GM18870 (cell line): ENCODE measurements around the gene ANKRD30A.
"Not testable (repeated sequence)": the region's sequence is repeated elsewhere in the genome, so short reads cannot be mapped to it uniquely, and the experiment has no call there.

Source experiments
- ATAC-seq: cut with Tn5 transposase; IDR thresholded peaks from one replicate; pipeline ENCODE4 v1.9.1; 2021; ENCODE audit warnings: moderate library complexity; ENCODE audit not compliant: unreplicated experiment

ANKRD30A gene

GRCh38 chr10:37246637-37247036, 121.2 kb downstream of the ANKRD30A start:
- no peak for ATAC-seq

- not testable (repeated sequence) for ATAC-seq
Observed at GRCh38 chr10:37255837-37256236, 130.4 kb downstream of the ANKRD30A start.

DNA sequence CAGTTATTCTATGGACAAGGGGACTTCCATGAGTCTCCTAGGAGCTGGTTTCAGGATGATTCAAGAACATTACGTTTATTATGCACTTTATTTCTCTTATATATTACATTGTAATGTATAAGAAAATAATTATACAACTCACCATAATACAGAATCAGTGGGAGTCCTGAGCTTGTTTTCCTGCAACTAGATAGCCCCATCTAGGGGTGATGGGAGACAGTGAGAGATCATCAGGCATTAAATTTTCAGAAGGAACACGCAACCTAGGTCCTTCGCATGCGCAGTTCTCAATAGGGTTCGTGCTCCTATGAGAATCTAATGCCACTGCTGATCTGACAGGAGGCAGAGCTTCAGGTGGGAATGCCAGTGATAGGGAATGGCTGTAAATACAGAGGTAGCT, 137.9 kb downstream of the ANKRD30A start:
- no peak for ATAC-seq

DNA sequence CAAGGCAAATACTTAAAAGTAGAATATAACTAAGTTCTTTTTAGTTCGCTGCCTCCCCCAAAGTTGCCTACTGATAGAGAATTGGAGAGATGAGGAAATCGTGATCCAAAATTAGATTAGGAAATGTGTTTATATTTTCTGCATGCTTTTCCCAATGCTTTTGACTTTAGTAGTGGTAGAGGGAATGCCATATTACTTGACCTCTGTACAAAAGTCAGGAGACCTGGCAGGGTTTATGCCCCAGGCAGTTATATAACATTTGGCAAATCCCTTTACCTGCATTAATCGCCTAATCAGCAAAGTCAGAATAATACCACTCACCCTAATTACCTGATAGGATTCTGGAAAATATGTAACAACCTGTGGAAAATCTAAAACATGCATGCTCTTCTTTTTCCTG, 142.9 kb downstream of the ANKRD30A start:
- no peak for ATAC-seq

DNA sequence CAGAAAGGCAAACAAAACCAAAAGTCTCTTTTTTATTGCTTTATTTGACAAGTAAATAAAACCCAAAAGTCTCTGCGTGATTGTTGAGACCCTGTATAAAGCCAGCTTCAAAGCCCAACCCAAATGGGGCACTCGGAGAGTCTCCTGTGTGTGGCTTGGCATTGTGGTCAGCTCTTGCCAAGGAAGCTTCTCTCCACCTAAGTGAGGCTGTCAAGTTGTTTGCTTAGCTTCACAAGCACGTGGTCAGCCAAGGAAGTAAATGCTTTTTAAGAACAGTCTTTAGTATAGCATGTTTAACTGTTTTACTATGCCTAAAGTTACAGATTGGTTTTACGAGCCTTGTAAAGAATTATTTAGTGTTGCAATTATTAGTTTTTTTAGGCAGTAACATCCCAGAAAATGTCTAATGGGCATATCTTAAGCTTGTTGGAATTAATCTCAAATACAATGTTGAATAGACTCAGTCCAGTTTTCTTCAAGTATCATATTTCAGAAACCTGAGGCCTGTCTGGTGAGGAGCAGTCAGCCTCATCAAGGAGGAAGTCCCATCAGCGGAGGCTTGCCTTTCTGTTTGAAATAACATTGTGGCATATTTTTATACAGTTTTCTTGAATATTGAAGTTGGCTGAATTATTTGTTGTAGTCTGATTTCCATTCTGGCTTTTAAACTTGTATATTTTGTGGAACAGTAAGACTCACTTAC, 144.3 kb downstream of the ANKRD30A start:
- no peak for ATAC-seq

GRCh38 chr10:37275216-37275777, 149.9 kb downstream of the ANKRD30A start:
- no peak for ATAC-seq

DNA sequence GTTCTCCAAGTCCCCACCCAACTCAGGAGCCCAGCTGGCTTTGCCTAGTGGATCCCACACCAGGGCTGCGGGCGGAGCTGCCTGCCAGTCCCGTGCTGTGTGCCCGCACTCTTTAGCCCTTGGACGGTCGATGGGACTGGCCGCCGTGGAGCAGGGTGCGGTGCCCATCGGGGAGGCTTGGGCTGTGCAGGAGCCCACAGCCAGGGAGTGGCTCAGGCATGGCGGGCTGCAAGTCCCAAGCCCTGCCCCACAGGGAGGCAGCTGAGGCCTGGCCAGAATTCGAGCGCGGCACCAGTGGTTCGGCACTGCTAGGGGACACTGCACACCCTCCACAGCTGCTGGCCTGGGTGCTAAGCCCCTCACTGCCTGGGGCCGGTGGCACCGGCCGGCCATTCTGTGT, 159.7 kb downstream of the ANKRD30A start:
- no peak for ATAC-seq

DNA sequence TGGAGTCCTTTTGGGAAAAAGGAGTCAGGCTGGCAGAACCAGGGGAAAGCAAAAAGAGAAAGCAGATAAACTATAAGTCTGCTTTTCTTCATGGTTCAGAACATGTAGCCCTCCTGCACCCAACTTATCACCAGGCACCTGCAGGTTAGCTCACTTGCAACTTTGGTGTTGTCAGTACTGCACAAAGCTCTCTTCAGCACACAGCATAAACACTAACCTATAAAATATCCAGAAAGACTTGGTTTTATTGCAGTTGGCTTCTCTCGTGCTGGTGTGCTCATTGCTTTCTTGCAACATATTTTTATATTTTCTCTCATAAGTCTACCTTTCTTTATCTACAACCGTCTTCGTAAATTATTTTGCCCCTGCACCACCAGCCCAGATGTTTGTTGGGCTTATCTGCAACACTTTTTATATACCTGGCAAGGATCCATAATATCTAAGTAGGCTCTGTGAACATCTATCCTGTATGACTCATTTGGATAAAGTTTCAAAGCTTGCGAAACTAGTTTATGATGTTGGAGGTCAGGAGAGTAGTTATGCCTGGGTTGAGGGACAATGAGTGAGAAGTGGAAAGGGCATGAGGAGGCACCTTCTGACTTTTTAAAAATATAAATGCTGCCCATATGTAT, 164.6 kb downstream of the ANKRD30A start:
- no peak for ATAC-seq

DNA sequence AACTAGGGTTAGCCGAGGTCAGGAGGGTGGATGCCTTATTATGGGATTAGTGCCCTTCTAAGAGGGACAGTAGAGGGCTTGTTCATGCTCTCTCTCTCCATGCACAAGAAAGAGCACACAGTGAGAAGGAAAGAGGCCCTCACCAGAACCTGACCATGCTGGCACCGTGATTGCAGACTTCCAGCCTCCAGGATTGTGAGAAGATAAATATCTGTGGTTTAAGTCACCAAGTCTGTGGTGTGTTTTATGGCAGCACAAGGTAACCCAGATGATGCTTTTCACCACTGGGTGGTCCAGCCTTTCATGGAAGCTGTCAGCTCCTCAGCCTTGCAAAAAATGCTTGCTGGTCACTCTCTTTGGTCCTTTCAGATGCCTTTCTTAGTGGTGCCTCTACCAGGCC, 175.9 kb downstream of the ANKRD30A start:
- ATAC-seq, result no peak

DNA sequence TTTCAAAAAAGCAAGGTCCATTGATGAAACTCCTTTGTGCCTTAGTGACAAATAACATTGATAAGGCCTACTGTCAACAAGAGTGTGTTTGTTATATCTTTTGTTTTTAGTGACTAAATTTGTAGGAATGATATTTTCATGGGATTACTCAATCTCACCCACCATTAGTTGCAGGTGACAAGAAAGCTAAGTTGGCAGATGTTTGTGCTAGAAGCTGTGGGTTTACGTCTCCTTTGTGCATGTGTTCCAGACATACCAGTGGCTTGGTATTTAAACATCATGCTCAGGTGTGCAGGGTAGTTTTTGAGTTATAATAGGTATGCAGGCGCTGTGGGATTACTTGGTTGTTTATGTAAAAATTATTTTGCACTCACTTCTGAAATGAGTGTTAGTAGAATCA, 178.6 kb downstream of the ANKRD30A start:
- ATAC-seq, result no peak

DNA sequence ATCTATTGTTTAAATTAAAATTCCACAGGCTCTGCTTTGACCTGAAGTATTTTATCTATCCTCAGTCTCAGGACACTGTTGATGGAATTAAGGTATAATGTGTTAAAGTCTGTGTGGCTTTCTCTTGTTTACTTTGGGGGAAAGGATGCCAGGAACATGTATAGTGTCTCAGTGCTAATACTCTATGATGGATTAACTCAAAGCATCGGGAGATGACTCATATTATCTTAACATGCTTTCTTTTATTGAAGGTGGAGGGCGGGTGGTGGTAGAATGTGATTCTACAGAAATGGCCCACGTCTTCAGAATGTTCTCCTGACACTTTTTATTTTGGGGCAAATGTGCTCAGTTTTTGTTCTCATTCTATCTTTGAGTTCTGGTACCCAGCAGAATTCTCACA, 189.0 kb downstream of the ANKRD30A start:
- no peak for ATAC-seq

GRCh38 chr10:37314862-37315261, 189.5 kb downstream of the ANKRD30A start:
- ATAC-seq, result no peak

GRCh38 chr10:37344413-37344812, 219.0 kb downstream of the ANKRD30A start:
- no peak for ATAC-seq

DNA sequence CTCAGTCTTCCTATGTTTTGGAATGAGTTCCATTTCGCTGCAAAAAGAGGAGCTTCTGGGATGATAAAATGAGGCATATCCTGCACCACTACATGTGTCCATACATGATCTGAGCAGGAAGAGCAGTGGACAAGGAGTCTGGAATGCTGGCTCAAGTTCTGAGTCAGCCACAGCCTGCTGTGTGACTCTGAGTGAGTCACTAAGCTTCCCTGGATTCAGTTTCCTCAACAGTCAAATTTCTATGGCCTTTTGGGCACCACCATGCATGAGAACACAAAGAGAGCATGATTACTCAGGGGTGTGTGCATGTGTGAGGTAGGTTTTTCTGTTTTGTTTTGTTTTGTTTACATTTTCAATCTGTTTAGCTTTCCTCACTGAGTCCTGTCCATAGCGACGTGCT, 254.6 kb downstream of the ANKRD30A start:
- ATAC-seq, result no peak

DNA sequence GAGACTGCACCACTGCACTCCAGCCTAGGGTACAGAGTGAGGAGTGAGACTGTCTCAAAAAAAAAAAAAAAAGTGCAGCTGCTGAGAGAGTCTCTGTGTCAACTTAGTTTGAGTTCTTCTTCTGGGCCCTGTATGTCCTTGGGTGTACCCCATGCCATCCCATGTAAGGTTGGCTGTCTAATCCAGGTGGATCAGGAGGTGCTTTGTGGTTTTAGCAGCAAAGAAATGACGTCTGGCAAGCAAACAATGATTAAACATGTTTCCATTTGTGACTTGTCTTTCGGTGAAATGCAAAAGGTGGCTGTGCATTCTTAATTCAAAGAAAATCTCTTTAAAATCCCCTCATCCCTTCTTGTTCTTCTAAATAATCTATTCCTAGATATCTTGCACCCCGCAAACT, 255.9 kb downstream of the ANKRD30A start:
- ATAC-seq, result no peak

GRCh38 chr10:37384923-37385322, 259.5 kb downstream of the ANKRD30A start:
- no peak for ATAC-seq

DNA sequence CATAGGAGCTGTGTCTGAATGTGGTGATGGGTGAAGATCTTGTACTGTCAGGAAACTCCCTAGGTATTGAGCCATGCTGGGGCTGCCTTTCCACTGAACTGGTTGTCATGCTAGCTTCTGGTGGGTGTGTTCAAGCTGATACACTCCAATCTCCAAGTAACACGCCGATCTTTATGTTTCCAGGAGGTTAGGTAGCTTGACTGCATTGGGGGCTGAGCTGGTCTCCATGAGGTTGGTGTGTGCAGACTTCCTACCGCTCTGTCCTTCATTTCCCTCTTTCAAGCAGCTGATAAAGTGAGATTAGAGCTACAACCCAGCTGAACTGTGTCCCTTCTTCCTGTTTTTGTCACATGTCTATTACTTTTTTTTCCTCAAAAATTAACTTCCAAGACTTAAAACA, 265.5 kb downstream of the ANKRD30A start:
- ATAC-seq, result no peak

DNA sequence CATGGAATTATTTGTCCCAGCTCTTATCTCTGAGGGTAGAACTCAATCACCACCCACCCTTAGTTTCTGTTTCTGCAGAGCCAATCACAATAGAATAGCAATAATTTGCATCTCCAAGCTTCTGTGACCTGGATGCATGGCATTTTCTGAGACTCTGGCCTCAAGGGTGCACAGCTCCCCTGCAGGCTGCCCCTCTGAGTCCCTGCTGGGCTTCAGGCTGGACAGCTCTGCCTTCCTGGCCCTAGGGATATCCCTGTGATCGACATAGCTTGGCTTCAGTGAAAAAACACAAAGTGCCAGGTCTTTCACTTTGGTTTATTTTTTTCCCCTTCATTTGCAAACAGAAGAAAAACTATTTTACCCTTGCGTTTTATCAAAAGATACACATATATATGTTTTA, 275.4 kb downstream of the ANKRD30A start:
- not testable (repeated sequence) for ATAC-seq

DNA sequence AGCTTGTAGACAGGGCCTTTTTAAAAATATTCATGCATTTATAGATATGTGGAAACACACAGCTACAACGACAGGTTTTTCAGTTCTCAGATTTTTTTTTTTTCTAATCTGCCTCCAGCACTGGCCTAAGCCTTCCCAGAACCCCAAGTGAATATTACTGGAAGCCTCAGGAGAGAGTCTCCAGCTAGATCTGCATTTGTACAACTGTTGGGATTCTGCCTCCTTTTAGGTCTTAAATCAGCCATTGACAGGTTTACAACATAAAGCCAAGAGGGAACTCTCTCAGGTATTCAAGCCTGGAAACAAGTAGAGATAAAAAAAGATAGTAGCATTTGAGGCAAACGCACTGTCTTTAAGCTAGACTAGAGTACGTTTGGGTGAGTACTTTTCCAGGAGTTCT, 275.8 kb downstream of the ANKRD30A start:
- no peak for ATAC-seq

- ATAC-seq, result no peak
Observed at GRCh38 chr10:37403776-37404175, 278.4 kb downstream of the ANKRD30A start.
